ENCODE data around the gene RASSF5. TPM values are rescaled to one million over a fixed set of nuclear protein-coding genes. Genes with fewer than 3 reads are reported as not detected.

The RASSF5 gene
- total and polyA plus RNA-seq, 2 of the 13 experiments (the other 11 are each of a cell fraction or from before 2014, with no cell fraction given): 0.18 to 0.40 TPM

DNA sequence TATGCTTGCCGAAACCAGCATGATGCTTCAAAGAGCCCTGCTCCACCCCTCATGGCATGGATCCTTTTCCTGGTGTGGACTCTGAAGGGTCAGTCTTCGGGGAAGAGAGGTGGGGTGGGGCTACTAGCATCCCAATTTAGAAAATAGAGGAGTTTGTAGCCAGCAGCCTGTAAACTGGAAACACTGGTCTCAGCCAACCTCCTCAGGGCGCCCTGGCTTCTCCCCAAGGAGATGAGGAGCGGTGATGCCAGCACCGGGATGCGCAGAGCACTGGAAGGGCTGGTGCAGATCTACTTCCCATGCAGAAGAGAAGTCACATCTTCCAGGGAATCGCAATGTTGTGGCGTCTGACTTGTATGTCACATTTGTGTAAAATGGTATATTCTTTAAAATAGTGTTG lies 43.4 kb upstream of the RASSF5 start:
- intact Hi-C loops (cut with micrococcal nuclease; ENCODE audit: unreplicated experiment): loop anchor here (1.0 kb wide), 1 partner anchor 16 kb away; no protein-coding TSS in a partner anchor
- TF ChIP-seq BHLHE40 (IDR thresholded peaks at IDR 0.05; ENCODE audit: low read length): no peak
- TF ChIP-seq ATF7-NPFF (CRISPR knock-in tag; IDR thresholded peaks at IDR 0.05; ENCODE audit: low read depth): no peak
- TF ChIP-seq TCF12 (IDR thresholded peaks at IDR 0.05): no peak
- no peak for TF ChIP-seq TCF12 (CRISPR knock-in tag; IDR thresholded peaks at IDR 0.05)
- TF ChIP-seq, protein P1, sequence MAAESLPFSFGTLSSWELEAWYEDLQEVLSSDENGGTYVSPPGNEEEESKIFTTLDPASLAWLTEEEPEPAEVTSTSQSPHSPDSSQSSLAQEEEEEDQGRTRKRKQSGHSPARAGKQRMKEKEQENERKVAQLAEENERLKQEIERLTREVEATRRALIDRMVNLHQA (CRISPR knock-in tag; IDR thresholded peaks at IDR 0.05): no peak
- TF ChIP-seq, protein P2, sequence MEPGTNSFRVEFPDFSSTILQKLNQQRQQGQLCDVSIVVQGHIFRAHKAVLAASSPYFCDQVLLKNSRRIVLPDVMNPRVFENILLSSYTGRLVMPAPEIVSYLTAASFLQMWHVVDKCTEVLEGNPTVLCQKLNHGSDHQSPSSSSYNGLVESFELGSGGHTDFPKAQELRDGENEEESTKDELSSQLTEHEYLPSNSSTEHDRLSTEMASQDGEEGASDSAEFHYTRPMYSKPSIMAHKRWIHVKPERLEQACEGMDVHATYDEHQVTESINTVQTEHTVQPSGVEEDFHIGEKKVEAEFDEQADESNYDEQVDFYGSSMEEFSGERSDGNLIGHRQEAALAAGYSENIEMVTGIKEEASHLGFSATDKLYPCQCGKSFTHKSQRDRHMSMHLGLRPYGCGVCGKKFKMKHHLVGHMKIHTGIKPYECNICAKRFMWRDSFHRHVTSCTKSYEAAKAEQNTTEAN (CRISPR knock-in tag; conservative IDR thresholded peaks at IDR 0.05): no peak
- no peak for TF ChIP-seq ZSCAN9 (CRISPR knock-in tag; IDR thresholded peaks at IDR 0.05; ENCODE audit: borderline replicate concordance)
- TF ChIP-seq, protein P3, sequence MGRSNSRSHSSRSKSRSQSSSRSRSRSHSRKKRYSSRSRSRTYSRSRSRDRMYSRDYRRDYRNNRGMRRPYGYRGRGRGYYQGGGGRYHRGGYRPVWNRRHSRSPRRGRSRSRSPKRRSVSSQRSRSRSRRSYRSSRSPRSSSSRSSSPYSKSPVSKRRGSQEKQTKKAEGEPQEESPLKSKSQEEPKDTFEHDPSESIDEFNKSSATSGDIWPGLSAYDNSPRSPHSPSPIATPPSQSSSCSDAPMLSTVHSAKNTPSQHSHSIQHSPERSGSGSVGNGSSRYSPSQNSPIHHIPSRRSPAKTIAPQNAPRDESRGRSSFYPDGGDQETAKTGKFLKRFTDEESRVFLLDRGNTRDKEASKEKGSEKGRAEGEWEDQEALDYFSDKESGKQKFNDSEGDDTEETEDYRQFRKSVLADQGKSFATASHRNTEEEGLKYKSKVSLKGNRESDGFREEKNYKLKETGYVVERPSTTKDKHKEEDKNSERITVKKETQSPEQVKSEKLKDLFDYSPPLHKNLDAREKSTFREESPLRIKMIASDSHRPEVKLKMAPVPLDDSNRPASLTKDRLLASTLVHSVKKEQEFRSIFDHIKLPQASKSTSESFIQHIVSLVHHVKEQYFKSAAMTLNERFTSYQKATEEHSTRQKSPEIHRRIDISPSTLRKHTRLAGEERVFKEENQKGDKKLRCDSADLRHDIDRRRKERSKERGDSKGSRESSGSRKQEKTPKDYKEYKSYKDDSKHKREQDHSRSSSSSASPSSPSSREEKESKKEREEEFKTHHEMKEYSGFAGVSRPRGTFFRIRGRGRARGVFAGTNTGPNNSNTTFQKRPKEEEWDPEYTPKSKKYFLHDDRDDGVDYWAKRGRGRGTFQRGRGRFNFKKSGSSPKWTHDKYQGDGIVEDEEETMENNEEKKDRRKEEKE (IDR thresholded peaks at IDR 0.05): no peak
- no peak for TF ChIP-seq SMC3 (IDR thresholded peaks at IDR 0.05; ENCODE audit: low read length)
- no peak for TF ChIP-seq GATA4 (IDR thresholded peaks at IDR 0.05; ENCODE audit: borderline replicate concordance, low read depth)
- TF ChIP-seq YEATS4 (CRISPR knock-in tag; IDR thresholded peaks at IDR 0.05; ENCODE audit: borderline replicate concordance): no peak
- no peak for TF ChIP-seq SP1 (IDR thresholded peaks at IDR 0.05)
- TF ChIP-seq SP1 (CRISPR knock-in tag; IDR thresholded peaks at IDR 0.05): no peak
- TF ChIP-seq, protein P4, sequence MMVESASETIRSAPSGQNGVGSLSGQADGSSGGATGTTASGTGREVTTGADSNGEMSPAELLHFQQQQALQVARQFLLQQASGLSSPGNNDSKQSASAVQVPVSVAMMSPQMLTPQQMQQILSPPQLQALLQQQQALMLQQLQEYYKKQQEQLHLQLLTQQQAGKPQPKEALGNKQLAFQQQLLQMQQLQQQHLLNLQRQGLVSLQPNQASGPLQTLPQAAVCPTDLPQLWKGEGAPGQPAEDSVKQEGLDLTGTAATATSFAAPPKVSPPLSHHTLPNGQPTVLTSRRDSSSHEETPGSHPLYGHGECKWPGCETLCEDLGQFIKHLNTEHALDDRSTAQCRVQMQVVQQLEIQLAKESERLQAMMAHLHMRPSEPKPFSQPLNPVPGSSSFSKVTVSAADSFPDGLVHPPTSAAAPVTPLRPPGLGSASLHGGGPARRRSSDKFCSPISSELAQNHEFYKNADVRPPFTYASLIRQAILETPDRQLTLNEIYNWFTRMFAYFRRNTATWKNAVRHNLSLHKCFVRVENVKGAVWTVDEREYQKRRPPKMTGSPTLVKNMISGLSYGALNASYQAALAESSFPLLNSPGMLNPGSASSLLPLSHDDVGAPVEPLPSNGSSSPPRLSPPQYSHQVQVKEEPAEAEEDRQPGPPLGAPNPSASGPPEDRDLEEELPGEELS (CRISPR knock-in tag; IDR thresholded peaks at IDR 0.05): no peak
- TF ChIP-seq, protein P5, sequence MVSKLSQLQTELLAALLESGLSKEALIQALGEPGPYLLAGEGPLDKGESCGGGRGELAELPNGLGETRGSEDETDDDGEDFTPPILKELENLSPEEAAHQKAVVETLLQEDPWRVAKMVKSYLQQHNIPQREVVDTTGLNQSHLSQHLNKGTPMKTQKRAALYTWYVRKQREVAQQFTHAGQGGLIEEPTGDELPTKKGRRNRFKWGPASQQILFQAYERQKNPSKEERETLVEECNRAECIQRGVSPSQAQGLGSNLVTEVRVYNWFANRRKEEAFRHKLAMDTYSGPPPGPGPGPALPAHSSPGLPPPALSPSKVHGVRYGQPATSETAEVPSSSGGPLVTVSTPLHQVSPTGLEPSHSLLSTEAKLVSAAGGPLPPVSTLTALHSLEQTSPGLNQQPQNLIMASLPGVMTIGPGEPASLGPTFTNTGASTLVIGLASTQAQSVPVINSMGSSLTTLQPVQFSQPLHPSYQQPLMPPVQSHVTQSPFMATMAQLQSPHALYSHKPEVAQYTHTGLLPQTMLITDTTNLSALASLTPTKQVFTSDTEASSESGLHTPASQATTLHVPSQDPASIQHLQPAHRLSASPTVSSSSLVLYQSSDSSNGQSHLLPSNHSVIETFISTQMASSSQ (IDR thresholded peaks at IDR 0.05; ENCODE audit: low read depth): no peak
- TF ChIP-seq, protein P5 (CRISPR knock-in tag; IDR thresholded peaks at IDR 0.05; ENCODE audit: borderline replicate concordance): no peak

More for the DNA sequence above, 43.4 kb upstream of the RASSF5 start:
- ATAC-seq (no peak), FAIRE-seq (no peak), DNase-seq (ENCODE audit: low spot score) (no peak)
- peaks cover 3 to 15% of the 10 kb centered on the region in 2 experiments; a peak in 4 of 5 replicates for H3K36me3 ChIP-seq (replicated peaks in 1 of 2; ENCODE audit: control insufficient read depth in 1 of 2, insufficient read depth in 2 of 2, low read length in 2 of 2)
- no peak overlapping the region for H3K4me3 ChIP-seq (replicated peaks in 1 of 3; ENCODE audit: insufficient read depth in 1 of 3, low read depth in 2 of 3, low read length in 3 of 3)
- ChIA-PET CTCF (ENCODE audit: low intra/inter-chr PET ratio, low total read pairs) (no interaction called here), POLR2A (no interaction called here)
- H3K9ac ChIP-seq (ENCODE audit: insufficient read depth, low read depth, low read length): no peak overlapping the region
- no peaks in the 10 kb centered on the region for H3K9me3 ChIP-seq (ENCODE audit: low read length)
- no peak overlapping the region for H3K27ac ChIP-seq (ENCODE audit: extremely low read length, insufficient read depth, low read length)
- over 99% methylated on average over 8 of the region's 8 CpGs for WGBS (ENCODE audit: low lambda C conversion rate)
- in situ Hi-C loops (cut with HindIII; ENCODE audit: extremely low pct_ligation_motif_present, low pct_unique_long_range_greater_than_20kb): no loop called here
- H3K4me2 ChIP-seq (ENCODE audit: low read depth, low read length): no peak overlapping the region
- H3K79me2 ChIP-seq (ENCODE audit: insufficient read depth, low read length): no peaks in the 10 kb centered on the region
- peaks cover 3% of the 10 kb centered on the region; the same call in 1 of the 2 replicates for H4K20me1 ChIP-seq (ENCODE audit: insufficient read depth, low read length)
- H3K27me3 ChIP-seq (ENCODE audit: control insufficient read depth in 1 of 2, insufficient read depth in 2 of 2, low read length in 2 of 2): no peaks in the 10 kb centered on the region
- BruUV-seq (replicated peaks): no TSS peak
- H2AFZ ChIP-seq (ENCODE audit: low read length): no peak overlapping the region
- H3K4me1 ChIP-seq (ENCODE audit: insufficient read depth, low read length): peaks cover 18% of the 10 kb centered on the region
